Inflammatory macrophage treated with lipopolysaccharide for 4 hours (primary cell): ENCODE measurements around the gene ARMC9.
A peak's percentile ranks its signal among the peaks of the same experiment; 100 is the strongest.
"Not testable (repeated sequence)": the region's sequence is repeated elsewhere in the genome, so short reads cannot be mapped to it uniquely, and the experiment has no call there.

ENCODE experiments used
- DNase-seq: peaks from one replicate; pipeline ENCODE4 v3.0.0-alpha.2; 2020

The ARMC9 gene

GRCh38 chr2:231292472-231293134 lies 94.2 kb downstream of the ARMC9 start:
- DNase-seq: no peak

DNA sequence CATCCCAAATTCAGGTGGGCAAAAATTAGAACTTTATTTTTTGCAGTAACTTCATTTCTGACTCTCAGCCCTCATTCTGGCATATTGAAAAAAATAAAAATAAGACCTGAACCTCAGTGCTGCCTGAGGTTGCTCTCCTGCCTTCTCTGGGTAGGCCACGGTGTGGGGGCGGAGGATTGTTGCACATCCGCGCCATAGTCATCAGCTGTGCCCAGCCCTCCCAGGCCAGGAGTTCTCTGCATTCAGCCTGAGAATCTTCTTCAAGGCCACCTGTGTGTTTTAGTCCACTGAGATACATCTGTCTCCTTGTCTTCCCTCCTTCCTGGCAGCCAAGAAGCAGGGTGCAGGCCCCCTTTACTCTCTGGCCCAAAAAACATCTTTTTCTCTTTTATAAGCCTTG lies 94.7 kb downstream of the ARMC9 start:
- no peak for DNase-seq

DNA sequence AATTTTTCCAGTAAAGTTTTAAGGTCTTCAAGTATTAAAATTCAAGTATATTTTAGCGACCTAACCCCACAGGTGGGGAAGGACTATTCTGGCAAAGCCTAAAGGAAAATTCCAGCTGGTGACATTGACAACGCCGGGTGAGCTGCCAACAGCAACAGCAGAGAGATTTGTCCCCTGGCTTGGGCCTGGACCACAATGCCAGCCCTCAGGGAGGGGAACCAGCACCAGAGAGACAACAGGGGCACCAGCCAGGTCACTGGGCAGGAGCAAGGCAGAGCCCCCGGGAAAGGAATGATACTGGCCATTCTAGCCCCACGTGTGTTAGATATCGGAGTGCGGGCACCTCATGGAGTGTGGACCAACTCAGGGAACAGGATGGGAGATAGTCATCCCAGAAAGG lies 95.7 kb downstream of the ARMC9 start:
- no peak for DNase-seq

GRCh38 chr2:231294571-231295362 lies 96.3 kb downstream of the ARMC9 start:
- DNase-seq: peak; percentile 23

GRCh38 chr2:231295363-231295655 lies 96.9 kb downstream of the ARMC9 start:
- DNase-seq: no peak

- DNase-seq: no peak
Measured at GRCh38 chr2:231296401-231296974, 98.1 kb downstream of the ARMC9 start.

GRCh38 chr2:231297108-231297908 lies 98.9 kb downstream of the ARMC9 start:
- peak; percentile 71 for DNase-seq

GRCh38 chr2:231298091-231298490 lies 99.7 kb downstream of the ARMC9 start:
- DNase-seq: no peak

- peak; percentile 81 for DNase-seq
Measured at GRCh38 chr2:231299267-231299666, 100.8 kb downstream of the ARMC9 start.

DNA sequence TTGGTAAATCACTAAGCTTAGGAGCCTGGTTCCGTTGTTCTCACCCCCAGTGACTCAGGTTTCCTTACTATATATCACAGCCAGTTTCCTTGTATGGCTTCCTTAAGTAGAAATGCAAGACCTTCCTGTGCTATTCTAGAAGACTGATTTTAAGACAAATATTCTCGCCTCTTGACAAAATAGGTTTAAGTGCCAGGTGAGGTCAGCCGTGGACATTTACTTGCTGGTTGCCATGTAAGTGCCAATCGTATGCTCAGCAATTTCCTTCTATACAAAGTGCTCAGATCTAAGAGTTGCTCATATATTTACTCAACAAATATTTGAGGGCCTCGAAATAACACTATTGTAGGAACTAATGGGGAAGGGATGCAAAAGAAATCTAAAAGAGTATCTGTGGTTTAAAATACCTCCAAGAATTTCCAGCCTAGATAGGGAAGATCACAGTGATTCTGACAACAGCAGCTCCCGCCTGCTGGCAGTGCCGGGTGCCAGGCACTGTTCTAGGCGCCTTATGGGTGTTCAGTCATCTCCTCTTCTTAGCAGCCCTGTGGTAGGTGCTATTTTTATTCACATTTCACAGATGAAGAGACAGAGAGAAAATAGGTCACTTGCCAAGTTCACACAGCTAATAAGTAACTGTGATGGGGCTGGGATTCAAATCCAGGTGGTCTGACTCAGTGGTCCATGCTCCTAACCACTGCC lies 101.7 kb downstream of the ARMC9 start:
- DNase-seq: peak; percentile 55

DNA sequence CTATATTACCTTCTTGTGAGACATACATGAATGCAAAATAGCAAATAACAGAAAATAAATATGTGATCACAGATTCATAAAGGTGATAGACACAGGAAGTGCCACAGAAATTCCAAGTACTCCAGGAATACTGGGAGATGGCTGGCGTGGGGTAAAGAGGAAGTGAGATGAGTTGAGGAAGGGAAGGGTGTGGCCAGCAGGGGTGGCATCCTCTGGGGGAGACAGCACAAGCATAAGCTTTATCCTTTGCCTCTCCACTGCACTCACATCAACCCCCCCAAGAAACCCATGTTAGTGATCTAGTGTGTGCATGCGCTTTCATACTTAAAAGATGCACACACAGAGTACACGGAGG lies 102.3 kb downstream of the ARMC9 start:
- no peak for DNase-seq

DNA sequence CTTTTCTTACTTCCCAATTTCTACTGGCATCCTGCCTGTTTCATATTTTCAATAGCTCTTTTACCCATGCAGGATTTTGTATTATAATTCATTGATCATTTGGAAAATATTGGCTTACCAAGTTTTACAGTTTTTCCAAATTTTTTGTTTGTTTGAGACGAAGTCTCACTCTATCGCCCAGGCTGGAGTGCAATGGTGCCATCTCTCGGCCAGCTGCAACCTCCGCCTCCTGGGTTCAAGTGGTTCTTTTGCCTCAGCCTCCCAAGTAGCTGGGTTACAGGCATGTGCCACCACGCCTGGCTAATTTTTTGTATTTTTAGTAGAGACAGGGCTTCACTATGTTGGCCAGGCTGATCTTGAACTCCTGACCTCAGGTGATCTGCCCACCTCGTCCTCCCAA lies 105.8 kb downstream of the ARMC9 start:
- not testable (repeated sequence) for DNase-seq

DNA sequence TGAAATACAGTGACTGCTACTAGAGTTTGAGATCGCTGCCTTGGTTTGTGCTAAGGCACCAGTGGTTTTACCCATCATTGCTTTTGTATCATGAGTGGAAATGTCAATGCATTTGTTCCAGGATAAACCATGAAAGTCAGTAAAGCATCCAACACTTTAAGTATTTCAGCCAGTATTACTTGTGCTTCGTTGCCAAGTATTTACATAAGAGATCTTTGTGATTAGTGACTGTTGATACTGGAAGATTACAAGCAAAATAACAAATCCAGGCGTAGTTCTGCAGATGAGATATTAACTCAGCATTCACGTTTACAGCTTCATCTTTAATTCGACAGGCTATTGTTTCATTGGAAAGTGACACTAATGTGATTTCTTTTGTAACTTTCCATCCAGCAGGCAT lies 106.8 kb downstream of the ARMC9 start:
- no peak for DNase-seq

DNA sequence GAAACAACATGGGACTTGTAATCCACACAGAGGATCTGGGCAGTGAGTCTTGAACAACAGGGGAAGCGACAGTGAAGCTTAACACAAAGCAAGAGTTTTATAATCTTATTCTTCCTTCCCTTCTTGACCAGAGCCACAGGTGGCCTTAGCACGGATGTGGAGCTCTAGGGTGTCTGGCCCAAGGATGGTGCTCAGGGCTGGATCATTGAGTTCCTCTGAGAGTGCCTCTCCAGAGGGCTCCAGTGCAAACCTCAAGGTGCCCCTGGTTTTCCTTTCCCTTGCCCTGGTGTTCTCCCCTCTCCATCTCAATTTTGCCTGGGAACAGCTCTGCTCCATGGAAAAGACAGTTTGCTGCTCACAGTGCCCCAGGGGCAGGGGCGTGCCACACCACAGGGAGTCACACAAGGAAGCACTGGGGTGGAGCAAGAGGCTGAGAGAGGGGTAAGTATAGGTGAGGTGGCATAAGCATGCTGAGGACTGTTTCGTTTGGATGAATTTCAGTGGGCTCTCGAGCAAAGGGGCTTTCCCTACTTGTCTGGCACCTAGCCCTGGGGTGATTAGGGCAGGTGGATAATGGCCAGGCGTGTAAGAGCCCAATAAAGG lies 108.5 kb downstream of the ARMC9 start:
- DNase-seq: no peak

- DNase-seq: no peak
Measured at GRCh38 chr2:231308219-231308618, 109.8 kb downstream of the ARMC9 start.

GRCh38 chr2:231308631-231309428 lies 110.4 kb downstream of the ARMC9 start:
- DNase-seq: no peak

GRCh38 chr2:231312066-231312465 lies 113.6 kb downstream of the ARMC9 start:
- no peak for DNase-seq

DNA sequence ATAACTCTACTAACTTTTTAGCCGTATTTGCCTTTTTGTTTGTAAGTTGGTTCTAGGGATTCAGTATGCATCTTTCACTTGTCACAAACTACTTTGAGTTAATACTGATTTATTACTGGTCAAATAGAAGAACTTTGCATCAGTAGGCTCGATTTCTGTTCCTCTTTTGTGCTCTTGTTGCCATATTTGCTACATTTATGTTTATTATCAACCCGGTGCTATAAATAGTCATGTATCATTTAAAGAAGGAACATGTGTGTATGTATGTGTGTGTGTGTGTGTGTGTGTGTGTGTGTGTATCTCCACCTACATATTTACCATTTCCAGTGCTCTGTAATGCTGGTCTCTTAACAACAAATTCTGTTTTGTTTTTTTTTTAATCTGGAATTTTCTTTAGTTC lies 117.5 kb downstream of the ARMC9 start:
- DNase-seq: peak; percentile 84

GRCh38 chr2:231317579-231317978 lies 119.1 kb downstream of the ARMC9 start:
- no peak for DNase-seq

DNA sequence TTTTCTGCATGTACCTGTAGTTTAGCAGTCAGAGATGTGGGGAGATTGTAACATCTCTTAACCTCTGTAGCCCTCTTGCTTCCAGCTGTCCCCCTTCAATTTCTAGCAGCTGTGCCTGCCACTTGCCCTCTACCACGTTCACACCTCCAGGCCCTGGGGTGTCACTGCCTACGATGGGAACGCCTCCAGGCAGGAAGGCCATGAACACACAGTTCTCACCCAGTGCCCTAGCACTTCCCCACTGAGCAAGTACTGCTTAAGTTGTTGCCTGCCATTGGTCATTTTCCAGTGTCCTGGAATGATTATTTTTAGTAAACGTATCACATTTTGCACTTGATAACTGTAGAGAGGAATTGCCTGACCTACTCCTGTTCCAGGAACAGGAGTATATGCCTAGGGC lies 120.0 kb downstream of the ARMC9 start:
- DNase-seq: no peak

DNA sequence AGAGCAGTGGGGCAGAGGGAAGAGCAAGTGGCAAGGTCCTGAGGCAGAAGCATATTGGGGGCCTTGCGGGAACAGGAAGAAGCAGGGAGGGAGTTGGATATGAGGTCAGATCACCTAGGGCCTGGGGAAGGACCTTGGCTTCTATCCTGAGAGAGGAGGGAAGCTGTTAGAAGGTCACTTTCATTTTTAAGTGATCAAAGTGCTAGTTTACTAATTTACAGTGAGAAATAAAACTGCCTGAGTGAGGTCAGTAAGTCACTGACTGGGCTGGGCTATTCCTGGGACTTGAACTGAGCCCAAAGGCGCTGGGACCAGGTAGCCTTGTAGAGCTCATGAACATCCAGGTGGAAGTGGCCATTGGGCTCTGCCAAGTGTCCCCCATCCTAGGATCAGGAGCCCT lies 120.5 kb downstream of the ARMC9 start:
- no peak for DNase-seq

DNA sequence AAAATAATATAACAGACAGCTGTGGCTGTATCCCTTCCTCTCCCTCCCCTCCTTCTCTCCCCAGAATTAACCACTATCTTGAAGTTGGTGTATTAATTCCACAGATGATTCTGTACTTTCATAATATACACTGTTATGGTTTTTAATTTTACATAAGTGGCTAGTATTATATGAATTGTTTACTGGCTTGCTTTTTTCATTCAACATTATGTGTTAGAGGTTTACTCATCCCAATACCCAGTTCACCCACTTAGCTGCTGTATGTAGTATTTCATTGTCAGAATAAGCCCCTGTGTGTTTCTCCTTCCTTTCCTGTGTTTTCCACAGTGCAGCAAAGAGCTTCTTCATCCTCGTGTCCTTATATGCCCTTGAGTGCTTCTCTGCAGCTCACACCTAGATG lies 121.4 kb downstream of the ARMC9 start:
- DNase-seq: no peak
